Vagina (tissue), 2 donors: ENCODE results near the gene FRMD1. TPM values are rescaled to one million over a fixed set of nuclear protein-coding genes. Genes with fewer than 3 reads are reported as not detected.

Source experiments
- DNase-seq, 2 donors: peaks; one replicate each; pipeline ENCODE4 v3.0.0-alpha.2; 2017; ENCODE audit errors: extremely low spot score in 2 of 2
- H3K27ac ChIP-seq: fragments of 200-600 bp; sonication (generic); one replicate; pipeline ENCODE4 v1.5.1; 2019
- H3K27me3 ChIP-seq: fragments of 200-600 bp; sonication (generic); one replicate; pipeline ENCODE4 v1.5.1; 2019
- H3K36me3 ChIP-seq, 2 donors: fragments of 200-600 bp; sonication (generic); one replicate each; pipeline ENCODE4 v1.5.1; 2017 to 2019
- H3K4me1 ChIP-seq: fragments of 200-600 bp; sonication (generic); one replicate; pipeline ENCODE4 v1.5.1; 2019
- H3K4me3 ChIP-seq, 2 donors: fragments of 200-600 bp; sonication (generic); 1 replicate in 1 of 2; 2 replicates in 1 of 2; pipeline ENCODE4 v1.5.1; 2016 to 2019
- H3K9me3 ChIP-seq: fragments of 200-600 bp; sonication (generic); one replicate; pipeline ENCODE4 v1.5.1; 2019
- POLR2A ChIP-seq, 2 donors: fragments of 450-650 bp; IDR thresholded peaks; one replicate each; pipeline ENCODE4 v1.6.1; 2017; ENCODE audit warnings: antibody characterized with exemption in 2 of 2, mild to moderate bottlenecking in 2 of 2, moderate library complexity in 2 of 2
- POLR2AphosphoS5 ChIP-seq, 2 donors: sonication (generic); formaldehyde crosslinking; IDR thresholded peaks; one replicate each; pipeline ENCODE4 v1.9.0; 2017; ENCODE audit warnings: antibody characterized with exemption in 2 of 2, mild to moderate bottlenecking in 2 of 2, low read depth in 1 of 2; ENCODE audit not compliant: insufficient read depth in 1 of 2
- intact Hi-C: fragments of 100-400 bp; cut with DNase I; formaldehyde crosslinking; loops from one replicate; pipeline ENCODE4 v1.15.1; 2023
- total RNA-seq: library from RNA; depleted of rRNA; stranded (reverse); fragments of >200 nt; gene quantifications from one replicate; pipeline ENCODE4 v1.2.3, GENCODE V29; 2016
- TF ChIP-seq, protein P1 (sequence below), 3 experiments: fragments of 450-650 bp in 2 of 3; fragments of 200-600 bp in 1 of 3; sonication (generic) in 1 of 3; IDR thresholded peaks; one replicate each; pipeline ENCODE4 v1.5.1; 2017 to 2019; ENCODE audit warnings: antibody characterized with exemption in 3 of 3, mild to moderate bottlenecking in 2 of 3, moderate library complexity in 2 of 3

The FRMD1 gene
- total RNA-seq, 1 donor from 2014 or later: not detected

DNA sequence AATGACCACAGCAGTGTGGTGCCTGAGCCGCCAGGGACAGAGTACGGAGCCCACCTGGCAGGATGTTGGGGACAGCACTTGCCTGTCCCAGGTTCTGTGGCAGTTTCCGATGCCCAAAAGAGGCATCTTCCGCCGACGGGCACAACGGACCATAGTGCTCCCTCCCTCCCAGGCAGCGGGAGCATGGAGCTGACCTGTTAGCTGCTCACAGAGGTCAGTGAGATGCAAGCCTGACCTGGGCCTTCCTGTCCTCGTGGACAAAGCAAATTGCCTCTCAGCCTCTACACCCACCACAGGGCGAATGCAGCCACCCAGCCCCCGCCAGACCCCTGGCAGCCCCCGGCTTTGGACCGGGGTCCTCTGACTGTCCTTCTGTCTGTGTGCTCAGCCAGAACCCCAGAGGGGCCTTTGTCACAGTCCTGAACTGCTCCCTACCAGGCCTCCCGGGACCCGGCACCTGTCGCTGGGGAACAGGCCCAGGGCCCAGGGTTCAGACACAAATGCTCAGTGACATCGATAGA, 16.2 kb upstream of the FRMD1 start:
- Histone ChIP-seq H3K27me3 (no peaks in the 10 kb centered on the region), H3K36me3 (no peaks in the 10 kb centered on the region), H3K4me1 (no peaks in the 10 kb centered on the region), H3K9me3 (no peaks in the 10 kb centered on the region), H3K4me3 (no peak overlapping the region), H3K27ac (no peak overlapping the region)
- no peak for TF ChIP-seq POLR2A (IDR thresholded peaks at IDR 0.05)
- no peak for TF ChIP-seq POLR2AphosphoS5 (IDR thresholded peaks at IDR 0.05; ENCODE audit: insufficient read depth in 1 of 2, low read depth in 1 of 2)
- TF ChIP-seq, protein P1, sequence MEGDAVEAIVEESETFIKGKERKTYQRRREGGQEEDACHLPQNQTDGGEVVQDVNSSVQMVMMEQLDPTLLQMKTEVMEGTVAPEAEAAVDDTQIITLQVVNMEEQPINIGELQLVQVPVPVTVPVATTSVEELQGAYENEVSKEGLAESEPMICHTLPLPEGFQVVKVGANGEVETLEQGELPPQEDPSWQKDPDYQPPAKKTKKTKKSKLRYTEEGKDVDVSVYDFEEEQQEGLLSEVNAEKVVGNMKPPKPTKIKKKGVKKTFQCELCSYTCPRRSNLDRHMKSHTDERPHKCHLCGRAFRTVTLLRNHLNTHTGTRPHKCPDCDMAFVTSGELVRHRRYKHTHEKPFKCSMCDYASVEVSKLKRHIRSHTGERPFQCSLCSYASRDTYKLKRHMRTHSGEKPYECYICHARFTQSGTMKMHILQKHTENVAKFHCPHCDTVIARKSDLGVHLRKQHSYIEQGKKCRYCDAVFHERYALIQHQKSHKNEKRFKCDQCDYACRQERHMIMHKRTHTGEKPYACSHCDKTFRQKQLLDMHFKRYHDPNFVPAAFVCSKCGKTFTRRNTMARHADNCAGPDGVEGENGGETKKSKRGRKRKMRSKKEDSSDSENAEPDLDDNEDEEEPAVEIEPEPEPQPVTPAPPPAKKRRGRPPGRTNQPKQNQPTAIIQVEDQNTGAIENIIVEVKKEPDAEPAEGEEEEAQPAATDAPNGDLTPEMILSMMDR (IDR thresholded peaks at IDR 0.05): no peak
- no peak for DNase-seq
- intact Hi-C loops: no loop called here

DNA sequence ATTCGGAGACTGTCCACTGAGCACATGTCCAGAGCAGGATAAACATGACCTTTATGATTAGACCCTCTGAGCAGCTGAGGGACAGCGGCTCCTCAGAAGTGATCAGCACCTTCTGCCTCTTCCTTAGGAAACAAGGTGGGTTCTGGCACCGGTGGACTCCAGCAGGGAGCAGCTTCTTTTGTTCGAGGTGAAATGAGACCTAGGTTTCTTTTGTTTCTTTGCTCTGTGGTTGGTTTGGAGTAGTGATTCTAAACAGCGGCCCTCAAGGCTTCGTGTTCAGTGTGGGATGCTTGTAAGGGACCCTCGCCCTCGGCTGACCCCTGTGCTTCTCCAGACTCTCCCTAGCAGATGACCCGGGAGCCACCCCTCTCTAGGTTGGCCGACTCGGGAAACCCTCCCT, 14.6 kb upstream of the FRMD1 start:
- H3K4me3 ChIP-seq: no peak overlapping the region
- DNase-seq: no peak
- H3K27ac ChIP-seq: no peak overlapping the region
- no peaks in the 10 kb centered on the region for H3K9me3 ChIP-seq
- intact Hi-C loops: no loop called here
- TF ChIP-seq POLR2A (IDR thresholded peaks at IDR 0.05) (no peak), POLR2AphosphoS5 (IDR thresholded peaks at IDR 0.05; ENCODE audit: insufficient read depth in 1 of 2, low read depth in 1 of 2) (no peak)
- TF ChIP-seq, protein P1 (IDR thresholded peaks at IDR 0.05): no peak
- H3K27me3 ChIP-seq: no peaks in the 10 kb centered on the region
- H3K4me1 ChIP-seq: no peaks in the 10 kb centered on the region
- no peaks in the 10 kb centered on the region for H3K36me3 ChIP-seq

DNA sequence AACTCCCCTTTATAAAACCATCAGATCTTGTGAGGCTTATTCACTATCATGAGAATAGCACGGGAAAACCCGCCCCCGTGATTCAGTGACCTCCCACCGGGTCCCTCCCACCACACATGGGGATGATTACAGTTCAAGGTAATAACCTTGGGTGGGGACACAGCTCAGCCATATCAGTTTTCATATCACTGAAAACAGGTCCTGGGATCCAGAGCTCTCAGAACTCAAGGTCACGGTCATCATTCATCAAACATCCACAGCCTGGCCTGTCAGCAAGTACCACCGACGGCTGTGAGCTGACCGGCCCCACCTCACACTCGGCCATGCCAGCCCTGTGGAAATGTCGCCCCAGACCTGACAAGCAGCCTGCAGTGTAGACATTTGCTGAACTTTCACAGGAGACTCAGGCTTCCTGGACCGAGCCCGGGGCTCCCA, 14.1 kb upstream of the FRMD1 start:
- H3K4me1 ChIP-seq: no peaks in the 10 kb centered on the region
- DNase-seq: no peak
- H3K27me3 ChIP-seq: no peaks in the 10 kb centered on the region
- no peaks in the 10 kb centered on the region for H3K9me3 ChIP-seq
- H3K36me3 ChIP-seq: no peaks in the 10 kb centered on the region
- intact Hi-C loops: no loop called here
- H3K27ac ChIP-seq: no peak overlapping the region
- H3K4me3 ChIP-seq: no peak overlapping the region
- TF ChIP-seq POLR2A (IDR thresholded peaks at IDR 0.05): no peak
- TF ChIP-seq POLR2AphosphoS5 (IDR thresholded peaks at IDR 0.05; ENCODE audit: insufficient read depth in 1 of 2, low read depth in 1 of 2): no peak
- TF ChIP-seq, protein P1 (IDR thresholded peaks at IDR 0.05): no peak

DNA sequence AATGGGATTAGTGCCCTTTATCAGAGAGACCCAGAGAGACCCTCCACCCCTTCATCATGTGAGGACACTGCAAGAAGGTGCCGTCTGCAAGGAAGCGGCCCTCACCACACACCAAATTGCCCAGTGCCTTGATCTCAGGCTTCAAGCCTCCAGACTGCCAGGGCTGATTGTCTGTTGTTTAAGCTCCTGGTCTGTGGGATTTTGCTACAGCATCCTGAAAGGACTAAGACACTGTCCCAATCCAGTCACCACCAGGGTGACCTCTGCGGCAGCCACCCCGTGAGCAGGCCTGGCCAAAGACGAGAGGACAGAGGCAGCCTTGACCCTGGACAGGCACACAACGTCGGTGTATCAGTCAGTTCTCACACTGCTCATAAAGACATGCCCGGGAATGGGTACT, 13.5 kb upstream of the FRMD1 start:
- Histone ChIP-seq H3K36me3 (no peaks in the 10 kb centered on the region), H3K4me1 (no peaks in the 10 kb centered on the region), H3K9me3 (no peaks in the 10 kb centered on the region), H3K27ac (no peak overlapping the region), H3K27me3 (no peaks in the 10 kb centered on the region), H3K4me3 (no peak overlapping the region)
- TF ChIP-seq, protein P1 (IDR thresholded peaks at IDR 0.05): no peak
- TF ChIP-seq POLR2A (IDR thresholded peaks at IDR 0.05) (no peak), POLR2AphosphoS5 (IDR thresholded peaks at IDR 0.05; ENCODE audit: insufficient read depth in 1 of 2, low read depth in 1 of 2) (no peak)
- intact Hi-C loops: no loop called here
- DNase-seq: no peak

- Histone ChIP-seq H3K27me3 (no peaks in the 10 kb centered on the region), H3K9me3 (no peaks in the 10 kb centered on the region), H3K36me3 (no peaks in the 10 kb centered on the region), H3K4me1 (no peaks in the 10 kb centered on the region), H3K27ac (no peak overlapping the region), H3K4me3 (no peak overlapping the region)
- intact Hi-C loops: no loop called here
- no peak for DNase-seq
- TF ChIP-seq POLR2A (IDR thresholded peaks at IDR 0.05) (no peak), POLR2AphosphoS5 (IDR thresholded peaks at IDR 0.05; ENCODE audit: insufficient read depth in 1 of 2, low read depth in 1 of 2) (no peak)
- TF ChIP-seq, protein P1 (IDR thresholded peaks at IDR 0.05): no peak
Observed at GRCh38 chr6:168091381-168092264, 12.6 kb upstream of the FRMD1 start.
